Stimulated activated CD4-positive, alpha-beta T cell treated with anti-CD3 and anti-CD28 coated beads, TNF-alpha, amount 100 ng/mL, for 1 hour (primary cell): Measurements from ENCODE around the gene EVPL.
"Not testable (repeated sequence)": the region's sequence is repeated elsewhere in the genome, so short reads cannot be mapped to it uniquely, and the experiment has no call there.

Experiments
- DNase-seq, 3 donors: peaks; one replicate each; pipeline ENCODE4 v3.0.0-alpha.2; 2020; ENCODE audit warnings: low read depth in 3 of 3, low spot score in 1 of 3

The EVPL gene

DNA sequence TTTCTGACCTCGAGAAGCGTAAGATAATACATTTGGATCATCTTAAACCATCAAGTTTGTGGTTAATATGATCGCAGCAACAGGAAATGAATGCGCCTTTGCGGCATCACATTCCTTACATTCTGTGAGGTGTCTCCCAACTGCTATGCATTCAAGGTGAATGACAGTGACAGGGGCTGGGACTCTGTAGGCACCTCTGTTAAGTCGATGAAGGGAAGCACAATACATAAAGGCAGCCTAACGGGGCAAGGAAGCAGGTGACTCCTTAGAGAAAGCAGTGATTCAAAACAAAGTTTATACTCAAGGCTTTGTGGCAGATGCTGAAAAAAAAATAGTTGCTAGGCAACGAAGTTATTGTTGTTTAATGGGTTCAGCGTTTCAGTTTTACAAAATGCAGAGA lies 21.6 kb upstream of the EVPL start:
- no peak for DNase-seq

DNA sequence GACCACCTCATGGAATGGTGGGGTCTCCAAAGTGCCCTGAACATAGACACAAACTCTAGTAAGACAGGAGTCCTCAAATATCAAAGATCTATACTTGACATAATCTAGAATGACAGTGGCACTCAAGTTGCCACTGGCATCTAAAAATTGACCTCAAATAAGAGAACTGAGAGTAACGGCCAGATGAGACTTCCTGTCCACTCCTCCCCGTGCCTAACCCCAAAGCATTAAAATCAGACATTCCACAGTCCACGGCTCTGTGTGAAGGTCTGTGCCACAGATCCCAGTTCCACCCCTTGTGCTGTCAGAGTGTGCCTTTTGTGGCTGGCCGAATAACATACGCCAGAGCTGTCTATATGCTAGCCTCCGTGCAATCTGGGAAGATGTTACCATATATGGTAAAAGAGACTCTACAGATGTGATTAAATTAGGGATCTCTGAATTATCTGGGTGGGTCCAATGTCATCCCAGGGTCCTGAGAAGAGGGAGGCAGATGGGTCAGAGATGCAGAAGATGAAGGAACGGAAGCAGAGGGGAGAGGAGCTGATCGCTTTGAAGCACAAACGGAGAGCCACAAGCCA lies 21.0 kb upstream of the EVPL start:
- no peak for DNase-seq

DNA sequence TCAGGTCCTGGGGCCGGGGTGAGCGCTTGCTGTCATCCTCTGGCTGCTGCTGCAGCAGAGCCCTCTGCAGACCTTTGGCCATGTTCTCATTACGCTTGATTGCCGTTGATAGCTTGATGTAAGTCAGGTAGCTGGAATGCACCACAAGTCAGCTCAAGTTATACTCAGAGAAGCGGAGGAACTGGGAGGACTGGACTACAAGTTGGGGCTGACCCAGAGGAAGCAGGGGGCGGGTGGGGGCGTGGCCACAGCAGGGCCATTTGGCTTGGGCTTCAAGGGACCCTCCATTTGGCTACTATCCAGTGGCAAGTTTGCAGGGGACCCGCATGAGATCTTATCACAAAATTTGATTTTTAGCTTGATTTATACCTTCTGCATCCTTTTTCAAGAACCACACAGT lies 19.0 kb upstream of the EVPL start:
- DNase-seq = no peak

DNA sequence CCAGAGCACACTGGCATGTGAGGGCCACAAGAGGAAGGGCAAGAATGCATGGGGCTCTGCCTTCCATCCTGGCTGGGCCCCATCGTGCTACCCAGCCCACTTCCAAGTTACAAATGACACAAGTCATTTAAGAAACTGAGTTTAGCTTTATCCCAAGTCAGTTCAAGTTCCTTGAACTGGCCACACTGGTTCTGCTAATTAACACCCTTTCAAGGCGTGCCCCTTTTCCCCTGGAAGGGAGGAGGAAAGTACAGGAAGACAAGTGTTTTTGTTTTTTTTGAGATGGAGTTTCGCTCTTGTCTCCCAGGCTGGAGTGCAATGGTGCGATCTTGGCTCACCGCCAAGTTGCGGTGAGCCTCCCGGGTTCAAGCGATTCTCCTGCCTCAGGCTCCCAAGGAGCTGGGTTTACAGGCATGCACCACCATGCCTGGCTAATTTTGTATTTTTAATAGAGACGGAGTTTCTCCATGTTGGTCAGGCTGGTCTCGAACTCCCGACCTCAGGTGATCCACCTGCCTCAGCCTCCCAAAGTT lies 17.4 kb upstream of the EVPL start:
- not testable (repeated sequence) for DNase-seq

DNA sequence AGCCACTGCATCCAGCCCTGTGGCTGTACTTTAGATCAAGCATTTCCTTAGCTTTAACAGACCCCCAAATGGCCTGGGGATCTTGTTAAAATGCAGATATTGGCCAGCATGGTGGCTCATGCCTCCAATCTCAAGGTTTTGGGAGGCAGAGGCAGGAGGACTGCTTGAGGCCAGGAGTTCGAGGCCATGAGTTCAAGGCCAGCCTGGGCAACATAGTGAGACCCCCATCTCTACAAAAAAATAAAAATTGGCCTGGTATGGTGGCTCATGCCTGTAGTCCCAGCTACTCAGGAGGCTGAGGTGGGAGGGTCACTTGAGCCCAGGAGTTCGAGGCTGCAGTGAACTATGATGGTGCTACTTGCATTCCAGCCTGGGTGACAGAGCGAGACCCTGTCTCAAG lies 15.8 kb upstream of the EVPL start:
- DNase-seq = not testable (repeated sequence)

DNA sequence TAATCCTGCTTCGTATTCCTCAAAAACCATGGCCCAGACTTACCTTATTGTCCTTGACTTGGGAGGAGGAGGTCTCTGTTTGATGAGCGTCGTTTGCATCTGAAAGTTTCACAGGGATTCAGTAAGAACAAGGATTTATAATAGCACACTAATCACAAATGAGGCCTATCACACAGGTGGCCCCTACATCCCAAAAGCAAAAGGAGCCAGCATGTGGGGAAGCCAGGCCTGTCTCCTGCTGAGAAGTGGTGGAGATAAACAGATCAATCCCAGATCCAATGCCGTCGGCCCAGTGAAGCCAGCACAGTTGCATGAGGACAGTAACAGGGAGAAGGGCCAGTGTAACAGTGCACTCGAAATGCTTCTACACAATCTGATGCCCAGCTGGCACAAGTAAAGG lies 13.3 kb upstream of the EVPL start:
- DNase-seq = no peak

DNA sequence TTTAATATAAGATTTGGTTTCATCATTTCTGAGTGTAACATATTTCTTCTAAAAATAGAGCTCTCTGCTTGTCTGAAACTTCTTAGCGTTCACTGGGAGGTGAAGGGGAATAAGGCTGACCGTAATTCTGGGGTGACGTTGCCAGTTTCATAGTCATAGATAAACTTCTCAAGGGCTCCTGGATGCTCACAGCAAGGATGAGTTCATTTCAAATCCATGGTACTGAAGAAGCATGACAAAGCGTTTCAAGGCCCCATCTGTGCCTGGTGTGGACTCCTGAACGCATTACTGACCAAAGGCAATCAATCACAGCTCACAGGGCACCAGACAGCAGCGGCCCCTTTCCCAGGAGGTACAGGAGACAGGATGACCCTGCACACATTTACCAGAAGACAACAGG lies 12.0 kb upstream of the EVPL start:
- DNase-seq = no peak

DNA sequence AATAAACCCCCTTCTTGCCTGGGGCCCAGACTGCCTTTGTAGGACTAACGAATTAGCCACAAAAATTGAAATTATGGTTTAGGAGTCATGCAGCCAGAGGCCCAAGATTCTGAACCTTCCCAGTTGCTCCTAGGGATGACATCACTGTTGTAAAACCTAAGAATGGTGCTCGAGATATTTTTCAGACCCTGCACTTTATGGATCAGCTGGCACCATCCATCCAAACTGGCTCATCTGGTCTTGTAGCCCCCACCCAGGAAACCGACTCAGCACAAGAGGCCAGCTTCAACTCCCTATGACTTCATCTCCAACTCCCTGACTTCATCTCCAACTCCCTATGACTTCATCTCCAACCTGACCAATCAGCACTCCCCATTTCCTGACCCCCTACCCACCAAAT lies 10.9 kb upstream of the EVPL start:
- DNase-seq = no peak

DNA sequence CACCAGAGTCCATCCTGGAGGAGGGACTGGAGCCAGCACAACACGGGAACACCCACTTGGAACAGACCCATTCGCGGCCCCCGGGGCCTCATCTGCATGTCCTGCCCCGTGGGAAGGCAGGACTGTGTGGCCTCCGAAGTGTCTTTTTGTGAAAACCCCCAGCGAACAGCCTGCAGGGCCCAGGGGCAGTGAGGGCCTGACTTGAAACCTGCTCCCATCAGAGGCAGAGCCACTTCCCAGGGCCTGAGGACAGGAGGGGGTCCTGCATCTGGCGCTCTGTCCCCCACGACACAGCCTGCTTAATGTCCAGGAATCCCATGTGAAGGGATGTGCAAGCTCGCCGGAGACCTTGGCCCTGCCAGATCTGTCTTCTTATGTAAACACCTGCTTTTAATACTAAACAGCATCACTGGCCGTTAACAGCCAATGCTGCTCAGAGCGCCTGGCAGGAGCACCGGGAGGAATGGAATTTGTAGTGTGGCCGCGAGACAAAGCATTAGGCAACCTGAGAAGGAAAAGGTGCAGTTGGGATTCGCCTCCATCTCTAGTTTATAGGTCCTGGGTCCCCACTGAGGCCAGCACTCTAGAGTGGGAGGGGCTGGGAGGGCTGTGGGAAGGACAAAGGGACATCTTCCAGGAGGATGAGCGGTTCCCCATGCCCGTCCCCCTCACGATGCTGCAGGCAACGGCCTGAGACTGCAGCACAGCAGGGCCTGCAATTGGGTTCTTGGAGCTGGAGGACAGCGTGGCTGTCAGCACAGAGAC lies 9.6 kb upstream of the EVPL start:
- DNase-seq = no peak

DNA sequence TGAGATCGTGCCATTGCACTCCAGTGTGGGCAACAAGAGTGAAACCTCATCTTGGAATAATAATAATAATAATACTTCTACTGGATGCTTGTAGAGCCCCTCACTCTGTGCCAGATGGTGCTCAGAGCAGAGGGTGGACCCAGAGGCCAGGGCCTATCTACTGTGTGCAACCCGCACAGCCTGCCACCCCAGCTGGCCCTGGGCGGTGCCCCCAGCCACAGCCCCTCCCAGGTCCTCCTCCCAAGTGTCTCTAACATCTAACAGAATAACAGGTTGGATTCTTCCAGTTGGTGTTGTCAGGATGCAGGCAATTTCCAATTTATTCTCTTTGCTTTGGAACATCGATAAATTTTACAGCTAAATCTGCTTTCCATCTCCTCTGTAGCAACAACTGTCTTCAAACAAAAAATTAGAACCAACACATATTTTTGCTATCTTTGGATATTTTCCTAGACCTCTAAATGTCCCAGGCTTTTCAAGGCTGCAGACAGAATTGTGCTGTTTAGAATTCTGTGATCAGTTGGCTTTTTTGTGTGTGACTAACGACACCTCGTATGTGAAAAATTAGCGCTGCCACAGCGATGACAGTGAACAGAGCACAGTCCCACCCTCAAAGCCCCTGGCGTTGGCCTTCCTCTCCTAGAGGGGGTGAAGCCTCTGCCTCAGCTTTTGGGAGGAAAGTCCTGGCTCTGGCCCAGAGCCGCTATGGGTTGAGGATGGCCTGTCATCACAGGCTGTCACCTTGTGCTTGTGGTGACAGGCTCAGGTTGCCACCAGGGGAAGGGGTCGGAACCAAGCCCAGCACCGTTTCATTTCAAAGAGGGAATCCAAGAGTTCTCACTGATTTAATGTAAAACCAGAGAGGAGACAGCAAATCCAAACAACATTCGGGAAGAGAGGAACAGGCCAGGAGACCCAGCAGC lies 7.6 kb upstream of the EVPL start:
- no peak for DNase-seq

DNA sequence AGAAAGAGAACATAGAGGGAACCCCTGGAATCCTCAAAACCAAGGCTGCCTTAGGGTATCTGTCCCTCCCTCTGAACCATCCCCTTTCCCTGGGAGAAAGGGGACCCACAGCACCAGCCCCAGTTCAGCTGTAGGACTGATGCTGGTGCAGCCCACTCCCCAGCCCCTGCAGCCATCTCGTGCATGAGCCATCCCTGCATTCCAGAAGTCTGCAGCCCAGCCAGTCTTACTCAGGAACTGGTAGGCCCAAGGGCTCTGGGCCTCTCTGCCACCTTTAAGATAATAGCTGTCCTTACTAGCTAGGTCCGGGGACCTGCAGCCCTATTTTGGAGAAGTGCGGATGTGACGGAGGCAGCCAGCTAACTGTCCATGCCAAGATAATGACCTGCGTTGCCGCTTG lies 6.0 kb upstream of the EVPL start:
- DNase-seq = no peak

DNA sequence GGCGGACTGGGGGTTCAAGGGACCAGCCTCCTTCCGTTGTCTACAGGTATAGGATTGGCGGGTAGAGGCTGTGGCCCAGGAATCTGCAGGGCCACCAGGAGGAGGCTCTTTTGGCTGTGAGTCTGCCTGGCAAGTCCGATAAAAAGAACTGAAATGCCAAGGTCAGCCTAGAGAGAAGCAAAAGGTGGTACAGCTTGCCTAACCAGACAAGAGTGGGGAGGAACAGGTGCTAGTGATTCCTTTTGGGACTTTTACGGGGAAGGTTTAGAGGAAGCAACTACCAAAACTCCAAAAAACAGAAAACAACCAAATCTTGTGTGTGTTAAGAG lies 5.6 kb upstream of the EVPL start:
- no peak for DNase-seq

DNA sequence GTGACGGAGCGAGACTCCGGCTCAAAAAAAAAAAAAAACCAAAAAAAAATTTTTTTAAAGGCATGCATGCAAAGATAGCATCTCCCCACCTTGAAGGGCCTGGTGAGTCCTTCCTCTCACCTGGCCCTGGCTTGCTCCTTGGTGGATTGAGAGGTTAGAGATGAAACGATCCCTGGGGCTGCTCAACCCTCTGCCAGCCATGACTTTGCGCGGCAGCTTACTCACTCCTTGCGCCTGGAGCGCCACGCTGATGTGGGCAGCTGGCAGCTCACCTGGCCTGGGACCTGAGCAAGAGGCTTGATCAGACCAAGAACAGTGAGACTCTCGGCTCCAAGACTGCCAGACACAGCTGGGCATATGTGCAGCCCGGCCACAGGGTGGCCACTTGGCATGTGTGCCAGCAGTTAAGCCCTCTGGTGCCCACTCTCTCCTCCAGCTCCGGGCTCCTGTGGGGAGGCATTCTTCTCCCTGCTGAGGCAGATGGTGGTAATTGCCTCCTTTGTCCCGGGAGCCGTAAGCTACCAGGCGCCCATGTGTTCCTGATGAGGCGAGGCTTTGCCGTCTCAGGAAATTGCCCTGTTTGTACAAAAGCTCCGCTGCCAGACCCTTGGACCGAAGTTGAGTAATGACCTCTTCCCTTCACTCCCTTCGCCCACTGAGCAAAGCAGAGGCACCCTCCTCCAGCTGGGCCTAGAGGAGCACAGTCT lies 5.1 kb upstream of the EVPL start:
- DNase-seq = no peak

DNA sequence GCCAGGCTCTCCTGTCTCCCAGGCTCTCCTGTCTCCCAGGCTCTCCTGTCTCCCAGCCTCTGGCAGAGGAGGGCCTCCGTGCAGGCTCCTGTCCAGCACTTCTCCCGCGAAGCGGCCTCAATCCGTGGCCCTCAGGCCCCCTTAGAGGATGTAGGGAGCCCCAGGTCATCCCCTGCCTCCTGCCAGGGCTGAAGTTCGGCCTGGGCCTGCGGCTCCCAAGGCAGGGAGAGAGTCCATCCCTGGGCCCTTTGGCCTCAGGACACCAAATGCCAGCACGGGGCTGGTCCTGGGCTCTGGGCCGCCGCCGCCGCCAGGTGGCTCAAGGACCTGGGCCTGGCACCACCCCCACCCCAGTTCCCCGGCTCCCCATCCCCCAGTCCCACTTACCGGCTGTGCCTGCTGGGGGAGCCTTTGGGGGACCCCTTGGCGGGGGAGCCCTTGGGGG lies 370 bp downstream of the EVPL start:
- DNase-seq = no peak

DNA sequence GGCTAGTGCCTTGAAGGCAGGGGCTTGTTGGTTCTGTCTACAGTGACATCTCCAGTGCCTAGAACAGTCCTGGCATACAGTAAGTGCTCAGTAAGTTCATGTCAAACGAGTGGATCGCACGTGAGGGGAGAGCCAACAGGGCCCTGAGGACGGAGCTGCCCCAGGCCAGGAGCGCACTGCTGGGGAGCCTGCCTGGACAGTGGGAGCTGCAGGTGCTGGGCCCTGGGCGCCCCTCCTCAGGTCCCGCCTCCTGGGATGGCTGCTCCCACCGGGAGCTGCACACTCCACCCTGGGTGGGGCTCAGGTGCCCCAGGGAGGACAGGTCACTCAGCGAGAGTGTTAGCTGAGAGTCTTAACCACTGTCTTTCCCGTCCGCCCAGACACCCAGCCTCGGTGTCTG lies 1.8 kb downstream of the EVPL start:
- no peak for DNase-seq

DNA sequence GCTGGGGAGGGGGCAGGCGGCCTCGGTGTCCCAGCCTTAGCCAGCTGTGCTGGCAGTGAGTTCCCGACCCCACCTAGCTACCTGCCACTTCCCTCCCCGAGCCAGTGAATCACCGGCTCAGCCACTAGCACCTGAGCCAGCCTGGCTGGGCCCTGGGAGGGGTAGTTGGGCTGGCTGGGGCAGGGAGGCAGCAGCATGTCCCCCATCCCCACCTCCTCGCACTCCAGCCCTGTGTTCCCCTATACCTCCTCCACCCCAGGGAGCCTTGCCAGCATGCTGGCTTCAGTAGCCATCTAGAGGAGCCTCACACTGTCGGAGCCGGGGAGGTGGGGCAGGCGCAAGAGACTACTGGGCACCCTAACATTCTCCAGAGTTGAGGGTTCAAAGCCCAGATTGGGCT lies 2.8 kb downstream of the EVPL start:
- DNase-seq = no peak

DNA sequence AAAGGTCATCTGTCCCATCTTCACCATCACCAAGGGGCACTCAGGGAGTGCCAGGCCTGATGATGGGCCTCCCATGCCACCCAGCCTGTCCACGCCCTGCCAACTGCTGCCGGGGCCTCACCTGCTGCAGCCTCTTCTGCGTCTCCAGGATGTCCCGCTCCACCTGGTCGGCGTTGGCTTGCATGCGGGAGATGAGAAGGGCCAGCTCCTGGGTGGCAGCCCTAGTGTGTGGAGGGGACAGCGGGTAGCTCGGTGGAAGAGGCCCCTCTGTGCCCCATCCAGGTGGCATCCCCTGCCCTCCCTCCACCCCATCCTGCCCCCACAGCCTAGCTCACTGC lies 3.2 kb downstream of the EVPL start:
- no peak for DNase-seq

DNA sequence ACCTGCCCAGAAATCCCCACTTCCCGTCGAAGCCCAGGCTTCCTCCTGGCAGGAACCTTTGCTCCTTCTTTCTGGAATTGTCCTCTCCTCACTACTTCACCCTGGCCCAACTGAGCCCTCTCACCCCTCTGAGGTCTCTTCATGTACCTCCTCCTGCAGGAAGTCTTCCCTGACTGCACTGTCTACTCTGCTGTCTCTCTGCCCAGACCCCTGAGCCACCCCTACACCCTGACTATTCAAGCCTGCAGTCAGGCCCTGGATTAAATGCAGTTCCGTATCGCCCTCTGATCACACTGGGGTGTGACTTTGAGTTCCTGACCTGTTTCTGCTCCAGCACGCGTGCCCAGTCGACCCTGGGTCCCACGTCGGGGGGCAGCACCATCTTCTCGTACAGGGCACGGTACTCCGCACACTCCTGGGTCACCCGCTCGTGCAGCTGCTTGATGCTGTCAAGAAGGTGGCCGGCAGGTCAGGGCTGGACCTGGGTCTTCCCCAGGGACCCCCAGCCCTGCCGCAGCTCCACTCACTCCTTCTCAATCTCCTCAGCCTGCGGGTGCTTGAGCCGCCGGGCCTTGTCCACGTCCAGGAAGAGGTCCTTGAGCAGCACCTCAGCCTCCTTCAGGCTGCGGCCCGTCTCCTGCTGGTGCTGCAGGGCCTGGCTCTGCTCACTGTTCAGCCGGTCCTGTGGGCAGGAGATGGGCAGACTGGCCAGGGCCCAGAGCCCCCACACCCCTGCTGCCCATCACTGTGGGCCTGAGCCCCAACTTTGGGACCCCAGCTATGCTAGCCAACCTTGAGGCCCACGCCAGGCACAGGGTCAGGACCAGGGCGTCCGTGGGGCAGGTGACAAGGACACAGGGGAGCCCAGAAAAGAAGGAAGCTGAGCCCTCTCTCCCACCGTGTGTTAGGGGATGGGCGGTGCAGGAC lies 3.9 kb downstream of the EVPL start:
- no peak for DNase-seq

DNA sequence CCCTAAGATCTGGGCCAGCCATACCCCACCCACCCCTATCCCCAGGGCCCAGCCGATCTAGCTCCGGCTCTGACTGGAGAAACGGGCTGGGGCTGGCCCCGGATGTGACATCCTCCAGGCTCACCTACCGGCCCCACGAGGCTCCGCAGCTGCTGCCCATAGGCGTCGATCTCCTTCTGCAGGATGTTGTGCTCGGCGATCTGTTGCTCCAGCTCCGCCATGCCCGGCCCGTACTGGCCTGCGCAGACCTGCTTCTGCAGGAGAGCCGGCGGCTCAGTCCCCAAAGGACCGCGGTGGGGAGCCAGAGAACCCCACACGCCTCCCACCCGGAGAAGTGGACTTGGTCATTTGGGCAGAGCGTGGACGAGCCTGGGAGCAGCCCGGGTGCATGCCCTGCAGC lies 4.8 kb downstream of the EVPL start:
- DNase-seq = no peak

DNA sequence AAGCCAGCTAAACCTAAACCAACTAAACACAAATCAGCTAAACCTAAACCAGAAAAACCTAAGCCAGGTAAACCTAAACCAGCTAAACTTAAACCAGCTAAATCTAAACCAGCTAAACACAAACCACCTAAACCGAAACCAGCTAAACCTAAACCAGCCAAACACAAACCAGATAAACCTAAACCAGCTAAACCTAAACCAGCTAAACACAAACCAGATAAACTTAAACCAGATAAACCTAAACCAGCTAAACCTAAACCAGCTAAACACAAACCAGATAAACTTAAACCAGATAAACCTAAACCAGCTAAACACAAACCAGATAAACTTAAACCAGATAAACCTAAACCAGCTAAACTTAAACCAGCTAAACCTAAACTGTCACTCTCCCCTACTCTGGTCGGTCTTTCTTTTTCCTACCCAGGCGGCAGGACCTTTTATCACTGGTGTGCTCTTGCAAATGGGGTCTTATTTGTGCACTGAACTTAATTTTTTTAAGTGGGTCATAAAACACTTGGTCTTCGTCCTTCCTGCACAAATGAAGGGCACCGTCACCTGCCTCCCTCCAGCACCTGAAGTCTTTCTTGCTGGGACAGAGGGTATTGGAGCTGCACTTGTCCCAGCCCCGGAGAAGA lies 7.2 kb downstream of the EVPL start:
- DNase-seq = no peak
